HuH-7.5 (cell line): ENCODE results near the gene C10orf88.
"Not testable (repeated sequence)": the region's sequence is repeated elsewhere in the genome, so short reads cannot be mapped to it uniquely, and the experiment has no call there.

Experiments
- DNase-seq: peaks from one replicate; pipeline ENCODE4 v3.0.0; 2011; ENCODE audit warnings: low spot score

The C10orf88 gene

GRCh38 chr10:122957474-122957873 lies 3.4 kb upstream of the C10orf88 start:
- DNase-seq: peak; percentile 10

- no peak for DNase-seq
Measured at GRCh38 chr10:122955892-122956291, 1.9 kb upstream of the C10orf88 start.

- DNase-seq: no peak
Measured at GRCh38 chr10:122954731-122955050, 664 bp upstream of the C10orf88 start.

- DNase-seq: no peak
Measured at GRCh38 chr10:122949296-122949695, 4.7 kb downstream of the C10orf88 start.

- no peak for DNase-seq
Measured at GRCh38 chr10:122939856-122940543, 14.0 kb downstream of the C10orf88 start.

- DNase-seq: no peak
Measured at GRCh38 chr10:122939133-122939855, 14.7 kb downstream of the C10orf88 start.

- DNase-seq: no peak
Measured at GRCh38 chr10:122931088-122931906, 22.7 kb downstream of the C10orf88 start.

GRCh38 chr10:122930140-122930539 lies 23.9 kb downstream of the C10orf88 start:
- DNase-seq: no peak

GRCh38 chr10:122915700-122916099 lies 38.3 kb downstream of the C10orf88 start:
- DNase-seq: no peak

GRCh38 chr10:122911889-122912484 lies 42.0 kb downstream of the C10orf88 start:
- peak; percentile 27 for DNase-seq

- no peak for DNase-seq
Measured at GRCh38 chr10:122910310-122910709, 43.7 kb downstream of the C10orf88 start, which contains the start of gene FAM24A. FAM24A (plus strand) TSS chr10:122910610; CDS start chr10:122911635, 1,025 bp downstream.

- not testable (repeated sequence) for DNase-seq
Measured at GRCh38 chr10:122903861-122904260, 50.2 kb downstream of the C10orf88 start.

- DNase-seq: no peak
Measured at GRCh38 chr10:122894261-122894944, 59.6 kb downstream of the C10orf88 start.

GRCh38 chr10:122884166-122884565 lies 69.9 kb downstream of the C10orf88 start:
- DNase-seq: no peak

GRCh38 chr10:122882766-122883165 lies 71.3 kb downstream of the C10orf88 start:
- DNase-seq: no peak
